Measurements from ENCODE around the gene RABGAP1L.
"Not testable (repeated sequence)": the region's sequence is repeated elsewhere in the genome, so short reads cannot be mapped to it uniquely, and the experiment has no call there.

The RABGAP1L gene

GRCh38 chr1:174497478-174497877, 338.2 kb downstream of the RABGAP1L start:
- TF ChIP-seq CTCF (IDR thresholded peaks at IDR 0.05), result no peak
- H3K27ac Mint-ChIP-seq, result peak overlapping the region; percentile 21
- no peaks in the 10 kb centered on the region for H3K9me3 Mint-ChIP-seq
- peaks cover 6% of the 10 kb centered on the region for H3K4me1 Mint-ChIP-seq
- no peaks in the 10 kb centered on the region for H3K36me3 Mint-ChIP-seq (ENCODE audit: low read depth)
- no peak overlapping the region for H3K4me3 Mint-ChIP-seq
- no peaks in the 10 kb centered on the region for H3K27me3 Mint-ChIP-seq (ENCODE audit: low read depth, poor library complexity)
- no peak for DNase-seq

GRCh38 chr1:174516755-174517154, 357.4 kb downstream of the RABGAP1L start:
- H3K4me3 Mint-ChIP-seq; H3K9me3 Mint-ChIP-seq; H3K27me3 Mint-ChIP-seq (ENCODE audit: low read depth, poor library complexity); H3K27ac Mint-ChIP-seq; H3K36me3 Mint-ChIP-seq (ENCODE audit: low read depth); DNase-seq; H3K4me1 Mint-ChIP-seq: not testable (repeated sequence)

GRCh38 chr1:174519844-174520243, 360.5 kb downstream of the RABGAP1L start:
- no peaks in the 10 kb centered on the region for H3K27me3 Mint-ChIP-seq (ENCODE audit: low read depth, poor library complexity)
- no peaks in the 10 kb centered on the region for H3K4me1 Mint-ChIP-seq
- no peak overlapping the region for H3K27ac Mint-ChIP-seq
- H3K4me3 Mint-ChIP-seq, result no peak overlapping the region
- no peaks in the 10 kb centered on the region for H3K36me3 Mint-ChIP-seq (ENCODE audit: low read depth)
- TF ChIP-seq CTCF (IDR thresholded peaks at IDR 0.05), result no peak
- DNase-seq, result no peak
- peaks cover 8% of the 10 kb centered on the region for H3K9me3 Mint-ChIP-seq

- no peak overlapping the region for H3K27ac Mint-ChIP-seq
- no peak overlapping the region for H3K4me3 Mint-ChIP-seq
- TF ChIP-seq CTCF (IDR thresholded peaks at IDR 0.05), result no peak
- H3K4me1 Mint-ChIP-seq, result no peaks in the 10 kb centered on the region
- H3K36me3 Mint-ChIP-seq (ENCODE audit: low read depth), result peaks cover 4% of the 10 kb centered on the region
- peaks cover 19% of the 10 kb centered on the region for H3K9me3 Mint-ChIP-seq
- H3K27me3 Mint-ChIP-seq (ENCODE audit: low read depth, poor library complexity), result no peaks in the 10 kb centered on the region
- no peak for DNase-seq
Observed at GRCh38 chr1:174531751-174532150, 372.4 kb downstream of the RABGAP1L start.

GRCh38 chr1:174534789-174535188, 375.5 kb downstream of the RABGAP1L start:
- Mint-ChIP-seq H3K27ac (no peak overlapping the region), H3K27me3 (ENCODE audit: low read depth, poor library complexity) (no peaks in the 10 kb centered on the region), H3K4me1 (no peaks in the 10 kb centered on the region), H3K36me3 (ENCODE audit: low read depth) (peaks cover 4% of the 10 kb centered on the region), H3K9me3 (peaks cover 20% of the 10 kb centered on the region), H3K4me3 (no peak overlapping the region)
- no peak for DNase-seq
- no peak for TF ChIP-seq CTCF (IDR thresholded peaks at IDR 0.05)

GRCh38 chr1:174535207-174535606, 375.9 kb downstream of the RABGAP1L start:
- no peak for DNase-seq
- Mint-ChIP-seq H3K4me3 (no peak overlapping the region), H3K9me3 (peaks cover 25% of the 10 kb centered on the region)

GRCh38 chr1:174543421-174543820, 384.1 kb downstream of the RABGAP1L start:
- peaks cover 58% of the 10 kb centered on the region for H3K9me3 Mint-ChIP-seq
- DNase-seq; H3K4me3 Mint-ChIP-seq; H3K27me3 Mint-ChIP-seq (ENCODE audit: low read depth, poor library complexity); H3K27ac Mint-ChIP-seq; H3K4me1 Mint-ChIP-seq; H3K36me3 Mint-ChIP-seq (ENCODE audit: low read depth): not testable (repeated sequence)

More at GRCh38 chr1:174535207-174535606, 375.9 kb downstream of the RABGAP1L start:
- Mint-ChIP-seq H3K27ac (no peak overlapping the region), H3K4me1 (no peaks in the 10 kb centered on the region), H3K27me3 (ENCODE audit: low read depth, poor library complexity) (no peaks in the 10 kb centered on the region), H3K36me3 (ENCODE audit: low read depth) (peaks cover 4% of the 10 kb centered on the region)
- TF ChIP-seq CTCF (IDR thresholded peaks at IDR 0.05), result no peak
